Mucosa of descending colon (tissue), 3 donors: Measurements from ENCODE around the gene KDM4D. TPM values are rescaled to one million over a fixed set of nuclear protein-coding genes. Genes with fewer than 3 reads are reported as not detected.

Experiments used
- ATAC-seq: fragments of 200-7000 bp; cut with Tn5 transposase; one replicate; pipeline ENCODE4 v1.9.1; 2020; ENCODE audit warnings: mild to moderate bottlenecking, moderate library complexity
- DNase-seq, 3 donors: peaks; one replicate each; pipeline ENCODE4 v3.0.0-alpha.2; 2020
- H3K36me3 ChIP-seq: fragments of 200-600 bp; one replicate; pipeline ENCODE4 v1.8.0; 2021; ENCODE audit warnings: low read depth, mild to moderate bottlenecking
- H3K4me1 ChIP-seq: fragments of 200-600 bp; one replicate; pipeline ENCODE4 v1.8.0; 2021; ENCODE audit warnings: low read depth, mild to moderate bottlenecking
- H3K4me3 ChIP-seq: fragments of 200-600 bp; one replicate; pipeline ENCODE4 v1.8.0; 2021; ENCODE audit warnings: mild to moderate bottlenecking
- H3K9me3 ChIP-seq: fragments of 200-600 bp; one replicate; pipeline ENCODE4 v1.8.0; 2021; ENCODE audit warnings: mild to moderate bottlenecking
- intact Hi-C, 2 donors: fragments of 100-400 bp; cut with DNase I in 1 of 2; cut with micrococcal nuclease in 1 of 2; formaldehyde crosslinking; loops; one replicate each; pipeline versions ENCODE4 v1.11.0 to v1.11.1; 2022; cut with DNase I, micrococcal nuclease
- long read RNA-seq, 2 donors: library from polyadenylated mRNA; unstranded; transcript quantifications; one replicate each; pipeline ENCODE4 v2.0.0, GENCODE V29; 2019 to 2021
- total RNA-seq, 3 donors: library from RNA; stranded (reverse); fragmentation: NEBNext Ultra II Directional in 2 of 3; extraction: Animal tissue kit (Norgen Biotek cat#: 25700) in 2 of 3; gene quantifications; one replicate each; pipeline versions ENCODE4 v1.2.1 to v1.2.4, GENCODE V29; 2021 to 2023
- TF ChIP-seq, protein P1 (sequence below): fragments of 200-600 bp; IDR thresholded peaks from one replicate; pipeline ENCODE4 v1.8.0; 2022; ENCODE audit warnings: antibody characterized with exemption, mild to moderate bottlenecking
- donor health status: DM: no; HTN: no; CAD: no; lungs with moderate emphysema.
- donor health status: DM: no; HTN: no; CAD: no.
- donor health status: DM: no; HTN: yes; CAD: no.

KDM4D gene
- under 1 TPM; 0.17 to 0.46 (median 0.32) TPM for total RNA-seq
- long read RNA-seq, donor 1: 0 reads
- long read RNA-seq, donor 2, partial matches to known transcripts: 0 of 1 reads
- long read RNA-seq, donor 2, other reads (novel, unspliced or antisense): 0 of 1 reads

DNA sequence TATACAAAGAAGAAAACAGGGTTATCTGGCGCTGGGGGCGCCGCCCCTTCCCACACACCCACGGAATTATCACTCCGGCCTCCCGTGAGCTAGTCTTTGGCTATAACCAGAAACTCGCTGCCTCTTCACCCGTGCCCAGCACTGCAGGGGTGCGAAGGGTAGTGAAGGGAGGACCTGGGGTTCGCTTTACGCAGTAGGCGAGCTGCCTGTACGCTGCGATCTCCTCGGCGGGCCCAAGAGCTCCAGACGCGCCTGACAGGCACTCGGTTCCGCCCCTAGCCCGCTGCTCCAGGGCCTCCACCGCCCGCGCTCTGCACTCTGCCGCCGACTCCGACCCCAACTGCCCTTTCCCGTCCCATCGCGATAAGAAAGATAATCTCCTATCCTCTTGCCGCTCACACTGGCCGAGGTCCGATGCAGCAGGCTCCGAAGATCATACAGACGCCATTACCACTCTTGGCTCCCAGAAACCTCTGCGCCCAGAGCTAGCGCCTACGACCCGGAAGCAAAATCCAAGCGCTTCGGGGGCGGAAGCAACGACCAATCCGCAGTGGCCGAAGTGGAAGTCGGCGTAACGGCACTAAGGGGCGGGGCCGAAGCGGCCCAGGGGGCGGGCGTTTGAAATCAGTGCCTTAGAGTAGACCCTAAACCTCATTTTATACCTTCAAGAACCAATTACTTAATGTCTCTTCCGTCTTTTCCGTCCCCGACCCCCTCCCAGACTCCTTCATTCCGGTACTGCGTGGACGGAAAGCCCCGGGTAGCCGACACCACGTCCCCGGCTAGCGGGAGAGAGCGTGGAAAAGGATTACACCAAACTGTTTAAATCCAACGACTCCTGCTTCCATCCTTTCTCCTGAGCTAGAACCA, at the start of gene KDM4D, which contains the start of gene CWC15:
TSS of gene KDM4D (plus strand) at position 611 of the 870 bp plus-strand sequence. CDS start 23,664 bp downstream, outside the sequence.
TSS of gene CWC15 (minus strand) at position 458 of the 870 bp plus-strand sequence. CDS start 1,371 bp downstream, outside the sequence.
- TF ChIP-seq, protein P1, sequence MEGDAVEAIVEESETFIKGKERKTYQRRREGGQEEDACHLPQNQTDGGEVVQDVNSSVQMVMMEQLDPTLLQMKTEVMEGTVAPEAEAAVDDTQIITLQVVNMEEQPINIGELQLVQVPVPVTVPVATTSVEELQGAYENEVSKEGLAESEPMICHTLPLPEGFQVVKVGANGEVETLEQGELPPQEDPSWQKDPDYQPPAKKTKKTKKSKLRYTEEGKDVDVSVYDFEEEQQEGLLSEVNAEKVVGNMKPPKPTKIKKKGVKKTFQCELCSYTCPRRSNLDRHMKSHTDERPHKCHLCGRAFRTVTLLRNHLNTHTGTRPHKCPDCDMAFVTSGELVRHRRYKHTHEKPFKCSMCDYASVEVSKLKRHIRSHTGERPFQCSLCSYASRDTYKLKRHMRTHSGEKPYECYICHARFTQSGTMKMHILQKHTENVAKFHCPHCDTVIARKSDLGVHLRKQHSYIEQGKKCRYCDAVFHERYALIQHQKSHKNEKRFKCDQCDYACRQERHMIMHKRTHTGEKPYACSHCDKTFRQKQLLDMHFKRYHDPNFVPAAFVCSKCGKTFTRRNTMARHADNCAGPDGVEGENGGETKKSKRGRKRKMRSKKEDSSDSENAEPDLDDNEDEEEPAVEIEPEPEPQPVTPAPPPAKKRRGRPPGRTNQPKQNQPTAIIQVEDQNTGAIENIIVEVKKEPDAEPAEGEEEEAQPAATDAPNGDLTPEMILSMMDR: no peak
- intact Hi-C loops: no loop called here
- ATAC-seq (peak; percentile 100), DNase-seq (peak; percentile 95 to 96 (median 95))
- peaks cover 11% of the 10 kb centered on the region for H3K4me1 ChIP-seq
- H3K9me3 ChIP-seq: no peaks in the 10 kb centered on the region
- peaks cover 8% of the 10 kb centered on the region for H3K36me3 ChIP-seq
- H3K4me3 ChIP-seq: peak within 1 kb of the TSS; percentile 91

DNA sequence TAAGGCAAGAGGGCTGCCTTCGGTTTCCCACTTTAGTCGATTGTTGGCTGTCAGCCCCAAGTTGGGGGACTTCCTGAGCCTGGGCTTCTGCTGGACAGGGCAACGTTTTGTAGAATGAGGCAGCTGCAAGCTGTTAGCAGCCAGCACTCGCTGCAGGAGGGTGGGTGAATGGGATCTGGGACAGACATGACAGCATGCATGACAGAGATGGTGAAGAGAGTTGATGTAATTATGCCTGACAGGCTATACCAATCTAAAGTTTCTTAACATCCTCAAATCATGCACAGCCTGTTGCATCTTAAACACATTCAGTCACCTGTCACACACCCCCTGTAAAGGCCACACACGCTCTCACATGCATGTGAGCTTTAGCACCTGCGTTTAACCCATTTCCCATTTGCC, 49.3 kb upstream of the KDM4D start:
- ATAC-seq (no peak), DNase-seq (no peak)
- Histone ChIP-seq H3K4me3 (no peak overlapping the region), H3K4me1 (no peaks in the 10 kb centered on the region), H3K9me3 (no peaks in the 10 kb centered on the region), H3K36me3 (no peaks in the 10 kb centered on the region)
- intact Hi-C loops: no loop called here
- TF ChIP-seq, protein P1: no peak

DNA sequence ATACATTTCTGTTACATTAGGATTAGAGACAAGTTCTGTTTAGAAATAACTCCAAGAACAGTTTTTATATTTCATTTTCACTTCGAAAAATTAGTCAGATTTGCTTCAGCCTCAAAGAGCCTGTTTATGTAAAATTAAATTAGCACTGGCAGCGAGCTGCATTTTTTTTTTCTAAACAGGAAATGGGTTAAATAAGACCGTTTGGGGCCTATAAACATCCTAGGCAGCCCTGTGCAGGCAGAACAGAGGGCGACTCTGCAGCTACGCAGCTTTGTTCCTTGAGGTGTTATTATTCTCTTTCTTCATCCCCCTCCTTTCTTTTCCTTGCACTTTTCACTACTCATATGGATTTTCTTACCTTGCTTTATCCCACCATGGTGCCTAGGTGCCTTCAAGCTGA, 48.9 kb upstream of the KDM4D start:
- Histone ChIP-seq H3K36me3 (no peaks in the 10 kb centered on the region), H3K9me3 (no peaks in the 10 kb centered on the region), H3K4me1 (no peaks in the 10 kb centered on the region), H3K4me3 (no peak overlapping the region)
- intact Hi-C loops: no loop called here
- ATAC-seq (peak; percentile 52), DNase-seq (no peak)
- TF ChIP-seq, protein P1: no peak

DNA sequence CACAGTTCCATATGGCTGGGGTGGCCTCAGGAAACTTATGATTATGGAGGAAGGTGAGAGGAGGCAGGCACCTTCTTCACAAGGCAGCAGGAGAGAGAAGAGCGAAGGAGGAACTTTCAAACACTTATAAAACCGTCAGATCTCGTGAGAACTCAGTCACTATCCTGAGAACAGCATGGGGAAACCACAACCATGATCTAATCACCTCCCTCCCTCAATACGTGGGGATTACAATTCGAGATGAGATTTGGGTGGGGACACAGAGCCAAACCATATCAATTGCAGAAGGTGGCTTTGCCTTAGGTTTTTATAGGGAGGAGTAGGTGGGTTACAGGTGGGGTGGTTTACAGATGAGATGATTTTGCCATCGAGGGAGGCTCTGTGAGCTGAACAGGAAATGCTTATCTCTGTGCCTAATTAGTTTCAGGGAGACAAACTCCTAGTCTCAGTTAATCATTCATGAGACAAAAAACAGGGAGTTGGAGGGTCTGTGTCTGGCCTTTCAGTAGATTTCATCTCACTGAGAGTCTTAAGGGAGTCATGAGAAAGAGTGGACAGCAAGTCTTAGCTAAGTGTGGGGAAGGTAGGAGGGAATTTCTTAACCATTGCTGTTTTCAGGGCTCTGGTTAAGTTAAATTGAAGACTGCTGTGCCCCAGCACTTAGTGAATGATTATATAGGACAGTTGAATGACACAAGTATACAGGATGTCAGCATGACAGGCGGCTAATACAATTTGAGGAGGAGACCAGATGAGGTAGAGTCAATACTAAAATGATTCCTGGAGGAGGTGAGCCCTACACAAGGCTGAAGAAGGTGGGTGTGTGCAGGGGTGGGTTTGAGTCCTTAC, 47.9 kb upstream of the KDM4D start:
- DNase-seq: no peak
- no peaks in the 10 kb centered on the region for H3K9me3 ChIP-seq
- H3K36me3 ChIP-seq: no peaks in the 10 kb centered on the region
- intact Hi-C loops: no loop called here
- no peak for ATAC-seq
- H3K4me1 ChIP-seq: no peaks in the 10 kb centered on the region
- TF ChIP-seq, protein P1: no peak
- no peak overlapping the region for H3K4me3 ChIP-seq

DNA sequence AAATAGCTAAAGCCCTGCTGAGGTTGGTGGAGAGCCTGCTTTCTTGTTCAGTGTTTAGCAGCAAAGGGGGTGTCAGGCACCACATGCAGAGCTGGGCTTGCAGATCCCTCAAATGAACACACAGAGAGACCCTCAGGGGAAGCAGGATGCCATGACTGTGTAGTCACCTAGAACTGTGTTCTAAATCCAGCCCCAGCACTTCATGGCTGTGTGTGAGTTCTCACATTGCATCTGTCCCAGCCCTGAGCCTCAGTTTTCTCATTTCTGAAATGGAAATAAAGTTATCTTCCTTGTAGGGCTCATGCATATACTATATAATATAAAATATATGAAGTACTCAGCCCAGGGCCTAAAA, 47.3 kb upstream of the KDM4D start:
- DNase-seq (no peak), ATAC-seq (no peak)
- TF ChIP-seq, protein P1: no peak
- Histone ChIP-seq H3K4me1 (no peaks in the 10 kb centered on the region), H3K9me3 (no peaks in the 10 kb centered on the region), H3K4me3 (no peak overlapping the region), H3K36me3 (no peaks in the 10 kb centered on the region)
- intact Hi-C loops: no loop called here
